Ishikawa (cell line): ENCODE measurements around the gene GPR146.

Source experiments
- CEBPB ChIP-seq: IDR thresholded peaks from 2 replicates; pipeline ENCODE4 v1.6.1; 2012
- CREB1 ChIP-seq: IDR thresholded peaks from 2 replicates; pipeline ENCODE4 v1.6.1; 2012; ENCODE audit warnings: low read depth
- EGR1 ChIP-seq: IDR thresholded peaks from 2 replicates; pipeline ENCODE4 v1.6.1; 2012
- EP300 ChIP-seq: IDR thresholded peaks from 2 replicates; pipeline ENCODE4 v1.6.1; 2012; ENCODE audit warnings: borderline replicate concordance
- RAD21 ChIP-seq: IDR thresholded peaks from 2 replicates; pipeline ENCODE4 v1.6.1; 2012; ENCODE audit warnings: low read depth
- REST ChIP-seq: IDR thresholded peaks from 2 replicates; pipeline ENCODE4 v1.6.1; 2012; ENCODE audit warnings: low read depth, mild to moderate bottlenecking
- TAF1 ChIP-seq: IDR thresholded peaks from 2 replicates; pipeline ENCODE4 v1.6.1; 2012; ENCODE audit warnings: low read depth, mild to moderate bottlenecking
- TCF12 ChIP-seq: IDR thresholded peaks from 2 replicates; pipeline ENCODE4 v1.6.1; 2012; ENCODE audit warnings: low read depth
- YY1 ChIP-seq: IDR thresholded peaks from 2 replicates; pipeline ENCODE4 v1.6.1; 2012; ENCODE audit warnings: low read depth
- ZBTB7A ChIP-seq: IDR thresholded peaks from 2 replicates; pipeline ENCODE4 v1.6.1; 2012; ENCODE audit warnings: low read depth
- TF ChIP-seq, protein P1 (sequence below): IDR thresholded peaks from 2 replicates; pipeline ENCODE4 v1.6.1; 2012

DNA sequence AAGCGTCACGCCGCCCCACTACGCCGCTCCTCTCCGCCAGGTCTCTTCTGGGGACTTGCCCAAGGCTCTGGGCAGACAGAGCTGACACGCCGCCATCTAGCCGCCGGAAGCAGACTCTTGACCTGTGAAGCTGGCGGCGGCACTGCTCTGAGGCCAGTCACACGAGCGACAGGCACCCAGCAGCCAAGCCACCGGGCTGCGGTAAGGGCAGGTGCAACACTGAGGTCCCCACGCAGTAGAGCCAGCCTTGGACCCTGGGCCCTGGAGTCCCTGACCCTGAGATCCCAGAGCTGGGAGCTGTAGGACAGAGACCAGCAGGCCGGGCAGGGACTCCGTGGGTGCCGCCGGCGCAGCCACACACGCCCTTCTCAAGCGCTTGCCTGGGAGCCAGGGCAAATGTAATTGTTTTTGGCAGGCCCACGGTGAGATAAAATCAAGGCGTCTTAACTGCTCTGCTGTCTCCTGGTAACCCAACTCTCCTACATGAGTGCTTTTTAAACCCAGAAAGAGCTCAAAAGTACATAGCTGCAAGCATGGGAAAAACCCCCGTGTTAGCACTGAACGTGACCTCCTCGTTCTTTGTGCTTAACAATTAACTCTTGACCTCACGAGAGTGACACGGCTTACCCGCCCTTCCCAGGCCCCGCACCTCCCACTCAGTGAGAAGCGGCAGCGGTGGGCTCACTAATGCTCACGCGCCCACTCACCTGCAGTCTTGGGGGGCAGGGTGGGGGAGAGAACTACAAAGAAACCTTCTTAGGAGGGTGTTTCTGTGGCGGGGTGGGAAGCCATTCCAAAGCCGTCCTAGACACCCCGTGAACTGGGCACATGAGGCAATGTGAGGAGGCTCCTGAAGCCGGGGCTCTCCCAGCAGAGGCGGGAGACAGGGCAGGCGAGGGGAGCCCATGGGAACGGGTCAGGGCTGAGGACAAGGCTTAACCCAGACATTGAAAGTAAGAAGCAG is 52.1 kb downstream of the GPR146 start:
- TF ChIP-seq, protein P1, sequence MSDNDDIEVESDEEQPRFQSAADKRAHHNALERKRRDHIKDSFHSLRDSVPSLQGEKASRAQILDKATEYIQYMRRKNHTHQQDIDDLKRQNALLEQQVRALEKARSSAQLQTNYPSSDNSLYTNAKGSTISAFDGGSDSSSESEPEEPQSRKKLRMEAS: no peak
- TF ChIP-seq REST (no peak), RAD21 (no peak), YY1 (no peak), ZBTB7A (no peak), EP300 (no peak), CEBPB (no peak), TAF1 (no peak), TCF12 (no peak), CREB1 (no peak), EGR1 (no peak)
